IMR-90 (cell line): Measurements from ENCODE around the gene CLUH. TPM values are rescaled to one million over a fixed set of nuclear protein-coding genes. Genes with fewer than 3 reads are reported as not detected.

Experiments used
- ATAC-seq: fragments of 200-7000 bp; cut with Tn5 transposase; 2 replicates; pipeline ENCODE4 v1.9.1; 2020; ENCODE audit warnings: low read depth, mild to moderate bottlenecking, moderate library complexity
- BruUV-seq: library from RNA; stranded (reverse); fragments of 400-500 nt; replicated peaks from 2 replicates; lab custom pipeline; 2021; lab: Mats Ljungman, UMichigan
- CTCF ChIA-PET: fragments of 300-600 bp; formaldehyde crosslinking; extraction: SDS; loops from one replicate; lab custom pipeline; 2021; ENCODE audit warnings: antibody characterized with exemption; lab: Yijun Ruan, JAX
- POLR2A ChIA-PET: fragments of 300-600 bp; sonication (Branson Sonifier 250); formaldehyde crosslinking; loops from one replicate; lab custom pipeline; 2022; ENCODE audit warnings: antibody characterized with exemption; ENCODE audit not compliant: unreplicated experiment; lab: Charles Lee
- DNase-seq: peaks from one replicate; pipeline ENCODE4 v3.0.0; 2013
- H2AFZ ChIP-seq: replicated peaks from 2 replicates; pipeline ENCODE3; 2013; ENCODE audit warnings: low read length, mild to moderate bottlenecking; ENCODE audit not compliant: poor library complexity
- H2AK5ac ChIP-seq: 2 replicates; pipeline ENCODE4 v1.6.1; 2013; ENCODE audit warnings: low read depth, low read length, inconsistent platforms
- H2AK9ac ChIP-seq: replicated peaks from 2 replicates; pipeline ENCODE3; 2013; ENCODE audit warnings: mild to moderate bottlenecking, low read depth, low read length, moderate library complexity; ENCODE audit not compliant: poor library complexity
- H2BK120ac ChIP-seq: 2 replicates; pipeline ENCODE4 v1.6.1; 2013; ENCODE audit warnings: low read depth, low read length, inconsistent platforms
- H2BK15ac ChIP-seq: 3 replicates; pipeline ENCODE4 v1.6.1; 2013; ENCODE audit warnings: low read depth, low read length, inconsistent platforms
- H2BK20ac ChIP-seq: 2 replicates; pipeline ENCODE4 v1.6.1; 2013; ENCODE audit warnings: low read depth, mild to moderate bottlenecking, inconsistent platforms, low read length, moderate library complexity
- H2BK5ac ChIP-seq: 2 replicates; pipeline ENCODE4 v1.6.1; 2013; ENCODE audit warnings: mild to moderate bottlenecking, low read depth, low read length, inconsistent platforms; ENCODE audit not compliant: poor library complexity, severe bottlenecking
- H3K14ac ChIP-seq: replicated peaks from 2 replicates; pipeline ENCODE4 v1.6.1; 2013; ENCODE audit warnings: low read depth, low read length, inconsistent platforms
- H3K18ac ChIP-seq: 2 replicates; pipeline ENCODE4 v1.6.1; 2013; ENCODE audit warnings: low read depth, low read length, control low read depth
- H3K23ac ChIP-seq: 2 replicates; pipeline ENCODE4 v1.6.1; 2013; ENCODE audit warnings: low read depth, low read length, inconsistent platforms
- H3K27ac ChIP-seq: 2 replicates; pipeline ENCODE4 v1.5.1; 2013; ENCODE audit warnings: mild to moderate bottlenecking, control low read depth, low read length; ENCODE audit not compliant: insufficient read depth
- H3K27me3 ChIP-seq: 2 replicates; pipeline ENCODE4 v1.6.1; 2013; ENCODE audit warnings: low read length; ENCODE audit not compliant: control insufficient read depth, insufficient read depth
- H3K36me3 ChIP-seq: 2 replicates; pipeline ENCODE4 v1.6.1; 2013; ENCODE audit warnings: low read length, mixed read lengths; ENCODE audit not compliant: control insufficient read depth, insufficient read depth
- H3K4ac ChIP-seq: 2 replicates; pipeline ENCODE4 v1.6.1; 2013; ENCODE audit warnings: low read depth, low read length, inconsistent platforms
- H3K4me1 ChIP-seq: 2 replicates; pipeline ENCODE4 v1.6.1; 2013; ENCODE audit warnings: low read length, mixed read lengths; ENCODE audit not compliant: control insufficient read depth, insufficient read depth
- H3K4me2 ChIP-seq: 2 replicates; pipeline ENCODE4 v1.6.1; 2013; ENCODE audit warnings: low read depth, mild to moderate bottlenecking, control low read depth, low read length, moderate library complexity
- H3K4me3 ChIP-seq: 2 replicates; pipeline ENCODE4 v1.5.1; 2013; ENCODE audit warnings: low read depth, mild to moderate bottlenecking, control low read depth, low read length, moderate library complexity; ENCODE audit not compliant: insufficient read depth
- H3K56ac ChIP-seq: 2 replicates; pipeline ENCODE4 v1.6.1; 2013; ENCODE audit warnings: low read length, inconsistent platforms; ENCODE audit not compliant: insufficient read depth; ENCODE audit errors: extremely low read depth
- H3K79me1 ChIP-seq, 2 experiments: 2 replicates each; pipeline ENCODE4 v1.6.1; 2013; ENCODE audit warnings: low read length in 2 of 2, inconsistent platforms in 1 of 2, low read depth in 1 of 2
- H3K9ac ChIP-seq: 2 replicates; pipeline ENCODE4 v1.6.1; 2013; ENCODE audit warnings: low read depth, low read length, control low read depth
- H3K9me1 ChIP-seq: 2 replicates; pipeline ENCODE4 v1.6.1; 2013; ENCODE audit warnings: low read length, inconsistent platforms; ENCODE audit not compliant: insufficient read depth
- H3K9me3 ChIP-seq: 2 replicates; pipeline ENCODE4 v1.6.1; 2013; ENCODE audit warnings: low read length; ENCODE audit not compliant: control insufficient read depth, insufficient read depth
- H4K20me1 ChIP-seq: 2 replicates; pipeline ENCODE4 v1.6.1; 2013; ENCODE audit warnings: low read length, inconsistent platforms; ENCODE audit not compliant: insufficient read depth
- H4K5ac ChIP-seq: 2 replicates; pipeline ENCODE4 v1.6.1; 2013; ENCODE audit warnings: mild to moderate bottlenecking, low read depth, low read length, control low read depth
- H4K8ac ChIP-seq, 2 experiments: 2 replicates each; pipeline ENCODE4 v1.6.1; 2013; ENCODE audit warnings: low read depth in 2 of 2, low read length in 2 of 2, control low read depth in 1 of 2, inconsistent platforms in 1 of 2
- H4K91ac ChIP-seq: 2 replicates; pipeline ENCODE4 v1.6.1; 2013; ENCODE audit warnings: low read depth, low read length, inconsistent platforms; ENCODE audit not compliant: insufficient read depth
- BHLHE40 ChIP-seq: fragments of 150-350 bp; IDR thresholded peaks from 2 replicates; pipeline ENCODE4 v1.6.1; 2016; ENCODE audit warnings: mild to moderate bottlenecking, low read depth, low read length
- CHD1 ChIP-seq: IDR thresholded peaks from 2 replicates; pipeline ENCODE4 v1.6.1; 2012; ENCODE audit warnings: low read depth, low read length, improper control_type of control experiment
- MAZ ChIP-seq: IDR thresholded peaks from 2 replicates; pipeline ENCODE4 v1.6.1; 2012; ENCODE audit warnings: low read depth, mild to moderate bottlenecking, low read length, improper control_type of control experiment, moderate library complexity, borderline replicate concordance
- MXI1 ChIP-seq: IDR thresholded peaks from 2 replicates; pipeline ENCODE4 v1.6.1; 2012; ENCODE audit warnings: low read depth, mild to moderate bottlenecking, low read length, moderate library complexity, borderline replicate concordance
- NFE2L2 ChIP-seq: fragments of 150-350 bp; IDR thresholded peaks from 2 replicates; pipeline ENCODE4 v1.6.1; 2016; ENCODE audit warnings: low read depth, mild to moderate bottlenecking, low read length
- POLR2A ChIP-seq: IDR thresholded peaks from 2 replicates; pipeline ENCODE4 v1.6.1; 2012; ENCODE audit warnings: mild to moderate bottlenecking, low read depth, low read length
- RAD21 ChIP-seq: IDR thresholded peaks from 2 replicates; pipeline ENCODE4 v1.6.1; 2012; ENCODE audit warnings: low read length, improper control_type of control experiment
- SMC3 ChIP-seq: fragments of 150-350 bp; IDR thresholded peaks from 2 replicates; pipeline ENCODE4 v1.6.1; 2016; ENCODE audit warnings: low read depth, mild to moderate bottlenecking, antibody characterized with exemption, low read length, moderate library complexity
- WGBS, 2 experiments: methylation state at CpG; one replicate each; pipeline versions ENCODE4 v1.1.5 to v1.1.7; 2013; ENCODE audit warnings: missing lambda C conversion rate in 2 of 2; ENCODE audit not compliant: insufficient read length in 1 of 2; ENCODE audit errors: extremely low coverage in 2 of 2; 5-methylcytosine and 5-hydroxymethylcytosine counted together
- dilution Hi-C: fragments of 300-500 bp; cut with HindIII; formaldehyde crosslinking; loops from one replicate; pipeline ENCODE4 v1.14.3; 2018; ENCODE audit warnings: low sequenced_read_pairs; ENCODE audit not compliant: unreplicated experiment
- in situ Hi-C: fragments of 300-500 bp; cut with MboI; formaldehyde crosslinking; loops from 3 replicates; pipeline ENCODE4 v1.14.3; 2019; ENCODE audit warnings: low sequenced_read_pairs, inconsistent platforms, mixed read lengths
- intact Hi-C: fragments of 100-400 bp; cut with micrococcal nuclease; formaldehyde crosslinking; loops from 2 replicates; pipeline ENCODE4 v1.10.0; 2022
- polyA plus RNA-seq, 3 experiments: library from polyadenylated mRNA; depleted of rRNA; stranded (reverse); fragments of >200 nt; gene quantifications; 2 replicates each; pipeline ENCODE4 v1.2.3, GENCODE V29; 2012; ENCODE audit warnings: low replicate concordance in 1 of 3
- total RNA-seq: library from RNA; depleted of rRNA; stranded (reverse); fragments of >200 nt; gene quantifications from 2 replicates; pipeline ENCODE4 v1.2.3, GENCODE V29; 2012
- TF ChIP-seq, protein P1 (sequence below): fragments of 150-350 bp; IDR thresholded peaks from 2 replicates; pipeline ENCODE4 v1.6.1; 2017; ENCODE audit warnings: mild to moderate bottlenecking, antibody characterized with exemption, low read length, low read depth
- TF ChIP-seq, protein P2 (sequence below): fragments of 150-350 bp; IDR thresholded peaks from 2 replicates; pipeline ENCODE4 v1.6.1; 2016; ENCODE audit warnings: low read depth, mild to moderate bottlenecking, low read length, moderate library complexity, borderline replicate concordance
- TF ChIP-seq, protein P3 (sequence below): conservative IDR thresholded peaks from 2 replicates; pipeline ENCODE4 v1.5.1; 2012; ENCODE audit warnings: mild to moderate bottlenecking, low read depth, low read length, improper control_type of control experiment

Gene CLUH
- total and polyA plus RNA-seq, 2 of the 4 experiments (the other 2 are of a cell fraction): 12.9 to 42.0 TPM

DNA sequence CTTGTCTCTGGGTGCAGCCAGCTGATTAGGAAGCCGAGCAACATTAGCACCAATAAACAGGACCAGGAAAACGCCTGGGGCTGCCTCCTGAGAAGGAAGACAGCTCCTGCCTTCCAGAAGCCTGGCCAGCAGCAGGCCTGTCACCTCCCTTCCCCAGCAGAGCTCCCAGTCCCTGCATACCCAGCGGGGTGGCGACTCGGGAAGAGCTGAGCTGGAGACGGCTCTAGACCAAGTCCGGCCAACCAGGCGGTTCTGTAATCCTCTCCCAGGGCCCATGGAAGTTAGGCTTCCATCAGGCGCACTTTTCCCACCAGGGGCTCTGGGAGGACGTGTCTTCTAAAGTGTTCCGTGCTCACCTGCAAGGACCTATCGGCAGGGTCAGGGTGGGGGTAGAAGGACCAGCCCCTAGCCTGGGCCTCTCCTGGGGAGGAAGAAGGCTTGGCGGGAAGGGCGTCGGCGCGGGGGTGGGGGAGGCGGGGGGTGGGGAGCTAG lies 12.0 kb upstream of the CLUH start:
- Histone ChIP-seq H3K9ac (no peak overlapping the region), H3K27me3 (peaks cover 49% of the 10 kb centered on the region), H3K36me3 (no peaks in the 10 kb centered on the region), H4K5ac (no peak overlapping the region), H3K27ac (no peak overlapping the region), H4K20me1 (no peaks in the 10 kb centered on the region), H3K18ac (no peak overlapping the region), H2BK20ac (no peak overlapping the region), H4K8ac (no peak overlapping the region), H3K4me1 (no peaks in the 10 kb centered on the region), H4K91ac (no peak overlapping the region), H3K4me2 (no peak overlapping the region), H3K4me3 (no peak overlapping the region), H2AFZ (no peak overlapping the region), H2AK9ac (no peak overlapping the region), H2BK15ac (no peak overlapping the region), H3K23ac (no peak overlapping the region), H3K56ac (no peak overlapping the region), H3K9me3 (no peaks in the 10 kb centered on the region), H3K14ac (no peak overlapping the region), H2AK5ac (no peak overlapping the region), H2BK120ac (no peak overlapping the region), H3K4ac (no peak overlapping the region), H3K79me1 (no peaks in the 10 kb centered on the region), H2BK5ac (no peak overlapping the region), H3K9me1 (no peaks in the 10 kb centered on the region)
- ATAC-seq: no peak
- POLR2A ChIA-PET: no interaction called here
- dilution Hi-C loops (no loop called here), in situ Hi-C loops (no loop called here), intact Hi-C loops (no loop called here)
- CTCF ChIA-PET: no interaction called here
- no peak for DNase-seq
- no TSS peak for BruUV-seq
- WGBS, 2 experiments: no CpG with 5 or more reads among the region's 18 CpGs
- TF ChIP-seq MXI1: no peak
- TF ChIP-seq, protein P1, sequence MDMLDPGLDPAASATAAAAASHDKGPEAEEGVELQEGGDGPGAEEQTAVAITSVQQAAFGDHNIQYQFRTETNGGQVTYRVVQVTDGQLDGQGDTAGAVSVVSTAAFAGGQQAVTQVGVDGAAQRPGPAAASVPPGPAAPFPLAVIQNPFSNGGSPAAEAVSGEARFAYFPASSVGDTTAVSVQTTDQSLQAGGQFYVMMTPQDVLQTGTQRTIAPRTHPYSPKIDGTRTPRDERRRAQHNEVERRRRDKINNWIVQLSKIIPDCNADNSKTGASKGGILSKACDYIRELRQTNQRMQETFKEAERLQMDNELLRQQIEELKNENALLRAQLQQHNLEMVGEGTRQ: no peak
- TF ChIP-seq BHLHE40: no peak
- no peak for TF ChIP-seq POLR2A
- no peak for TF ChIP-seq MAZ
- no peak for TF ChIP-seq RAD21
- no peak for TF ChIP-seq NFE2L2
- TF ChIP-seq, protein P2, sequence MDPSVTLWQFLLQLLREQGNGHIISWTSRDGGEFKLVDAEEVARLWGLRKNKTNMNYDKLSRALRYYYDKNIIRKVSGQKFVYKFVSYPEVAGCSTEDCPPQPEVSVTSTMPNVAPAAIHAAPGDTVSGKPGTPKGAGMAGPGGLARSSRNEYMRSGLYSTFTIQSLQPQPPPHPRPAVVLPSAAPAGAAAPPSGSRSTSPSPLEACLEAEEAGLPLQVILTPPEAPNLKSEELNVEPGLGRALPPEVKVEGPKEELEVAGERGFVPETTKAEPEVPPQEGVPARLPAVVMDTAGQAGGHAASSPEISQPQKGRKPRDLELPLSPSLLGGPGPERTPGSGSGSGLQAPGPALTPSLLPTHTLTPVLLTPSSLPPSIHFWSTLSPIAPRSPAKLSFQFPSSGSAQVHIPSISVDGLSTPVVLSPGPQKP: no peak
- TF ChIP-seq, protein P3, sequence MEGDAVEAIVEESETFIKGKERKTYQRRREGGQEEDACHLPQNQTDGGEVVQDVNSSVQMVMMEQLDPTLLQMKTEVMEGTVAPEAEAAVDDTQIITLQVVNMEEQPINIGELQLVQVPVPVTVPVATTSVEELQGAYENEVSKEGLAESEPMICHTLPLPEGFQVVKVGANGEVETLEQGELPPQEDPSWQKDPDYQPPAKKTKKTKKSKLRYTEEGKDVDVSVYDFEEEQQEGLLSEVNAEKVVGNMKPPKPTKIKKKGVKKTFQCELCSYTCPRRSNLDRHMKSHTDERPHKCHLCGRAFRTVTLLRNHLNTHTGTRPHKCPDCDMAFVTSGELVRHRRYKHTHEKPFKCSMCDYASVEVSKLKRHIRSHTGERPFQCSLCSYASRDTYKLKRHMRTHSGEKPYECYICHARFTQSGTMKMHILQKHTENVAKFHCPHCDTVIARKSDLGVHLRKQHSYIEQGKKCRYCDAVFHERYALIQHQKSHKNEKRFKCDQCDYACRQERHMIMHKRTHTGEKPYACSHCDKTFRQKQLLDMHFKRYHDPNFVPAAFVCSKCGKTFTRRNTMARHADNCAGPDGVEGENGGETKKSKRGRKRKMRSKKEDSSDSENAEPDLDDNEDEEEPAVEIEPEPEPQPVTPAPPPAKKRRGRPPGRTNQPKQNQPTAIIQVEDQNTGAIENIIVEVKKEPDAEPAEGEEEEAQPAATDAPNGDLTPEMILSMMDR: no peak
- TF ChIP-seq SMC3: no peak
- no peak for TF ChIP-seq CHD1
